HL-60 (cell line): ENCODE data around the gene SLC22A5.

Experiments
- DNase-seq, 2 experiments: peaks; one replicate each; pipeline ENCODE4 v3.0.0-alpha.2; 2010 to 2020; ENCODE audit warnings: low read depth in 1 of 2, low spot score in 1 of 2
- H3K27ac ChIP-seq: fragments of 250-450 bp; sonication (Bioruptor Pico); replicated peaks from 2 replicates; pipeline ENCODE4 v1.5.1; 2020; ENCODE audit warnings: mild to moderate bottlenecking, moderate library complexity
- H3K27me3 ChIP-seq: fragments of 250-450 bp; sonication (Bioruptor Pico); 2 replicates; pipeline ENCODE4 v1.5.1; 2021; ENCODE audit warnings: mild to moderate bottlenecking, moderate library complexity; ENCODE audit not compliant: insufficient read depth, poor library complexity, severe bottlenecking
- H3K4me3 ChIP-seq: replicated peaks from 2 replicates; pipeline ENCODE4 v1.5.1; 2011; ENCODE audit warnings: mild to moderate bottlenecking, control low read depth, low read length; ENCODE audit not compliant: insufficient read depth
- CTCF ChIP-seq: IDR thresholded peaks from one replicate; pipeline ENCODE4 v1.5.1; 2011; ENCODE audit warnings: low read length, control low read depth, inconsistent platforms; ENCODE audit not compliant: insufficient read depth
- GABPA ChIP-seq: IDR thresholded peaks from 2 replicates; pipeline ENCODE4 v1.6.1; 2012; ENCODE audit warnings: low read depth
- POLR2AphosphoS5 ChIP-seq: IDR thresholded peaks from 2 replicates; pipeline ENCODE4 v1.6.1; 2012; ENCODE audit warnings: low read depth
- REST ChIP-seq: IDR thresholded peaks from 2 replicates; pipeline ENCODE4 v1.6.1; 2012; ENCODE audit warnings: low read depth; ENCODE audit not compliant: insufficient replicate concordance
- SPI1 ChIP-seq: IDR thresholded peaks from 2 replicates; pipeline ENCODE4 v1.6.1; 2012; ENCODE audit warnings: low read depth, mild to moderate bottlenecking, borderline replicate concordance

SLC22A5 gene

GRCh38 chr5:132423438-132423898 lies 54.0 kb downstream of the SLC22A5 start:
- Histone ChIP-seq H3K4me3 (no peak overlapping the region), H3K27me3 (no peaks in the 10 kb centered on the region), H3K27ac (peak overlapping the region; percentile 58)
- no peak for DNase-seq
- TF ChIP-seq GABPA: no peak
- no peak for TF ChIP-seq REST
- TF ChIP-seq POLR2AphosphoS5: no peak
- TF ChIP-seq SPI1: no peak
- no peak for TF ChIP-seq CTCF

GRCh38 chr5:132424167-132424880 lies 54.8 kb downstream of the SLC22A5 start:
- no peak for DNase-seq
- TF ChIP-seq SPI1: no peak
- TF ChIP-seq REST: no peak
- no peak for TF ChIP-seq CTCF
- TF ChIP-seq POLR2AphosphoS5: no peak
- TF ChIP-seq GABPA: no peak
- H3K27ac ChIP-seq: peak overlapping the region; percentile 93
- H3K4me3 ChIP-seq: peak overlapping the region; percentile 36
- H3K27me3 ChIP-seq: no peaks in the 10 kb centered on the region

- TF ChIP-seq SPI1 (no peak), POLR2AphosphoS5 (no peak), CTCF (no peak), GABPA (no peak), REST (no peak)
- H3K27ac ChIP-seq: peak overlapping the region; percentile 93
- DNase-seq: no peak
- H3K4me3 ChIP-seq: peak overlapping the region; percentile 36
- H3K27me3 ChIP-seq: no peaks in the 10 kb centered on the region
Measured at GRCh38 chr5:132425009-132425937, 55.8 kb downstream of the SLC22A5 start.
